Astrocyte (in vitro differentiated cells and primary cell): Measurements from ENCODE around the gene DPEP3.

ENCODE experiments used
- CTCF ChIP-seq: IDR thresholded peaks from 2 replicates; pipeline ENCODE4 v1.5.1; 2011; ENCODE audit warnings: low read depth, mild to moderate bottlenecking, inconsistent platforms, low read length, moderate library complexity; ENCODE audit not compliant: insufficient read depth
- EZH2 ChIP-seq: IDR thresholded peaks from 2 replicates; pipeline ENCODE4 v1.6.1; 2012; ENCODE audit warnings: mild to moderate bottlenecking, low read length, inconsistent platforms; ENCODE audit not compliant: insufficient read depth

GRCh38 chr16:67992661-67993206 is 12.4 kb upstream of the DPEP3 start:
- TF ChIP-seq CTCF (no peak), EZH2 (no peak)
